HCEC 1CT (cell line): Measurements from ENCODE around the gene DDX41.
A peak's percentile ranks its signal among the peaks of the same experiment; 100 is the strongest.

Experiments used
- DNase-seq: peaks from one replicate; pipeline ENCODE4 v3.0.0-alpha.2; 2017

Gene DDX41

DNA sequence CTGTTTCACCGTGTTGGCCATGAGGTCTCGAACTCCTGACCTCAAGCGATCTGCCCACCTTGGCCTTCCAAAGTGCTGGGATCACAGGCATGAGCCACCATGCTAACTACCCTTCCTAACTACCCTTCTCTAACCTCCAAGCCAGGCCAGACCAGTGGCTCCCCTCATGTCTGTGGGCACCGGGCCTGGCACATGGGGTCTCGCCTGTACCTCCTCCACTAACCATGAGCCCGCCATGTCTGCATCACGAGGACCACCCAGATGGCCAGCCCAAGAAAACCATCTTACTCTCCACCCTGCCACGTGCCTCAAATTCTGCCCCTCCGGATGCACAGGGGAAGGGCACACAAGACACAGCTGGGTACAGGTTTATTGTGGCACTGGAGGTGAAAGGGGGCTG is 33.7 kb downstream of the DDX41 start:
- DNase-seq: no peak

DNA sequence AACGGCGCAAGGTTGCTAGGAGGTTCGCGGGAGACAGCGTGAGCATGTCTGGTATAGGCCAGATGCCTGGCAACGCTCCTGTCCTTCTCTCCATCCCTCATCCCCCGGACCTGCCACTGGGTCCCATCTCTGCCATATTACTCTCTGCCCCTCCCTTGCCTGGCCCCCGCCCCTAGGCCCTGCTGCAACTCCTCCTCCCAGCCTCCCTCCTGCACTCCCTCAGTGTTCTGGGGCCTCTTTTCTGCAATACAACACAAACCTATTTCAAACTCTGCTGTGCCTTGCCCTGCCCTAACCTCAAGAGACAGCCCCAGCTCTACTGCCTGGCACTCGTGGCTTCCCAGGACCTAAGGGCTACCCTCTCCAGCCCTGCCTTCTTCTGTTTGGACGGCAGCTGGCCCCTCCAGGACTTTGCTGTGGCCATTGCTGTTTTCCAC is 34.4 kb downstream of the DDX41 start:
- DNase-seq: no peak

DNA sequence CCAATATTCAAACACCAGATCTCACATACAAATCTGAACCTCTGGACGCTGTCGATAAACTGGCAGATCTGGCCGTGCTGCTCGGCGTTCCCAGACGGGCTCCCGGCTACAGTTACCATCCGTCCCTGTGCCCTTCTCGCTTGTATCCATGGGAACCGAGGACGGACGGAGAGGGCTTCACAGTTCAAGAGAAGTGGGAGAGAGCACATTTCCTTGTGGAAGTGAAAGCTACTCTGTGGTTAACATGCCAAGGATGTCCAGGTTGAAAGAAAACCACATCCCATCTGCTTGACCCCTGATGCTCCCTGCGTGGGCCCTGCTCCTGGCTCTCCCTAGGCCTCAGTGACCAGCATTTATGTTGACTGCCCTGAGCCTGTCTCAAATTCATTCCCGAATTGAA is 37.0 kb downstream of the DDX41 start:
- DNase-seq: no peak

DNA sequence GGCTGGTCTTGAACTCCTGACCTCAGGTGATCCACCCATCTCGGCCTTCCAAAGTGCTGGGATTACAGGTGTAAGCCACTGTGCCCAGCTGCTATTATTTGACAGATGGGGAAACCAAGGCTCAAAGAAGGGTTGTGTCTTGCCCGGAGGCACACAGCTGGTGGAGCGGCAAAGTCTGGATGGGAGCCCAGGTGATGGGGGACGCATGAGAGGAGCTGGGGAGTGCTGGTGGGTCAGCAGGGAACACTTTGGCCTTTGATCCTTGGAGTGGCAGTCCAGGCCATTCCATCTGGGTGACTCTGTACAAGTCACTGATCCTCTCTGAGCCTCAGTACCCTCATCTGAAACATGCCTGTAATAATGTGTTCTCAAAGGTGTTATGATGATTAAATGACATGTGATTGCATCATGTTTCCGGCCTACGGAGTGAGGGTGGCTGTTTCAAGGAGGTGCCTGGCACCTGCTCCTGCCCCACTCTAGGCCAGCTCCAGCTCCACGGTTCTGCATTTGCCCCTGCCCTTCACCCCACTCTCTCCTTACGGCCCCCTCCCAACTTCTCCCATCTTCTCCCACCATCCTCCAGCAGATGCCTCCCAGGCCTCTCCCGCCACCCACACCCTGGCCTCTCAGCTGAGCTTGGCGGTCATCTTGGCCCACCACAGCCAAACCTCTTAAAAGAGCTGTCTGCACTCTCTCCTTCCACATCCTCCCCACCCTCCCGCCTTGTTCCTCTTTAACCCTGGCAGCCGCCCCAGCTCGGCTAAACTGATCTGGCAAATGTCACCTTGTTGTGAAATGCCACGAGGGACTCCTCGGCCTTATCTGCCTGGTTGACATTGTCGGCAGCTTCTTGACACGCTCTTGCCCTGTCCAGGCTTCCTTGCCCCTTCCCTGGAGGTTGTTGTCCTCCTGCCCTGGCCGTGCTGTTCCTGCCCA is 37.8 kb downstream of the DDX41 start:
- no peak for DNase-seq

DNA sequence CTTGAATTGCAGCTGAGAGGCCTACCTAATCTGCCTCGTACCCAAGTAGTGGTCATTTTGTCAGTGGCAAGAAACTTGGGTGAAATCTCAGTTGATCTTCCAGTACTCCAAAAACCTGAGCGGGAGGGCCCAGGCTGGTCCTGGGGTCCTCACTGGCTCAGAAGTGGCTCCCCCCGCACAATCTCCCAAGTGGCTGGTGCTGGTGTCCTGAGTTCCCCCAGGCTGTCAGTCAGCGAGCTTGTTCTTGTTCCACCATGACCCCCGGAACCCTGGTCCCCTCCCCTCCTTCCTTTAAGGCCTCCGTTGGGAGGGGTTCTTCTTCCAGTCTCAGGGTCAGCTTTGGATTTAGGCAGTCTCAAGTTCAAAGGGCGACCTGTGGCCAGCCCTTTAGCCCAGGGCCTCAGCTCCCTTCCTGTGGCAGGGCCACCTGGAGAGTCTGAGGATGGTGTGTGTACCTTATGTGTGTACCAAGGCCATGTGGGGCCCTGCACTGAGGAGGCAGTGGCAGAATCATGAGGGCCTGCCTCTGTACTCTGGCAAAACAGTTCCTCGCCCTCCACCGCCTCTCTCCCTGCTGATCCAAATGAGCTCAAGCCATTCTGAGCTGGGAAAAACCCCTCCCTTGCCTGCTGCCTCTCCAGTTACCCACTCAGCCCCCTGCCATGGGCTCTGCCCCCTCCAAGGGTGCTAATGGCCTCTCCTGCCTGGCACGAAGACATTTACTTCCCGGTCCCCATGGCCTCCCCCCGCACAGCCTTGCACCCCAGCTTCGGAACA is 38.9 kb downstream of the DDX41 start:
- DNase-seq: no peak

DNA sequence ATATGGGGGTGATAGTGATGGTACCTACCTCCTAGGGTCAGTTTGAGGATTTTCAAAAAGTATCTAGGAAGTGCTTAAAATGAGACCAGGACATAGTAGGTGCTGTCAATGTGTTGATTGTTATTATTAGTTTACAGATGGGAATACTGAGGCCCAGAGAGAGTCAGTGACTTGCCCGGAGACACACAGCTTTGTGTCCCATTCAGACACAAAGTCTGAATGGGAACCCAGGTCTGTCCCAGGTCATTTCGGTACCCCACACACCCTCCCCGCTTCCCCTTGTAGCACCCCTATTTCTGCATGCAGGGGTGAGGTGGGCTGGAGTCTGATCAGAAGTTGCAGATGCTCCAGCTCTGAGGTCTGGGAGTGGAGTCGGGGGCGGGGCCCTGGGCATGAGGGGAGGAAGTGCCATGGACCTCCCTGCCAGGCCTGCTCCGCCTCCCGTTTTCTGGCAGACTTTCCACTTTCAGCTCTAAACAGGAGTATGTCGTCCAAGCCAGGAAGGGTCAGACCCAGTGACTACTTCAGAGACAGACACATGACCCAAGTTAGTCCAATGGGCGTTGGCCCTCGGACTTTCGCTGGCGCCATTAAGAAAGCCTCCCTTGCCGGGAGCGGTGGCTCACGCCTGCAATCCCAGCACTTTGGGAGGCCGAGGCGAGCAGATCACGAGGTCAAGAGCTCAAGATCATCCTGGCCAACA is 40.1 kb downstream of the DDX41 start:
- peak; percentile 51 for DNase-seq

DNA sequence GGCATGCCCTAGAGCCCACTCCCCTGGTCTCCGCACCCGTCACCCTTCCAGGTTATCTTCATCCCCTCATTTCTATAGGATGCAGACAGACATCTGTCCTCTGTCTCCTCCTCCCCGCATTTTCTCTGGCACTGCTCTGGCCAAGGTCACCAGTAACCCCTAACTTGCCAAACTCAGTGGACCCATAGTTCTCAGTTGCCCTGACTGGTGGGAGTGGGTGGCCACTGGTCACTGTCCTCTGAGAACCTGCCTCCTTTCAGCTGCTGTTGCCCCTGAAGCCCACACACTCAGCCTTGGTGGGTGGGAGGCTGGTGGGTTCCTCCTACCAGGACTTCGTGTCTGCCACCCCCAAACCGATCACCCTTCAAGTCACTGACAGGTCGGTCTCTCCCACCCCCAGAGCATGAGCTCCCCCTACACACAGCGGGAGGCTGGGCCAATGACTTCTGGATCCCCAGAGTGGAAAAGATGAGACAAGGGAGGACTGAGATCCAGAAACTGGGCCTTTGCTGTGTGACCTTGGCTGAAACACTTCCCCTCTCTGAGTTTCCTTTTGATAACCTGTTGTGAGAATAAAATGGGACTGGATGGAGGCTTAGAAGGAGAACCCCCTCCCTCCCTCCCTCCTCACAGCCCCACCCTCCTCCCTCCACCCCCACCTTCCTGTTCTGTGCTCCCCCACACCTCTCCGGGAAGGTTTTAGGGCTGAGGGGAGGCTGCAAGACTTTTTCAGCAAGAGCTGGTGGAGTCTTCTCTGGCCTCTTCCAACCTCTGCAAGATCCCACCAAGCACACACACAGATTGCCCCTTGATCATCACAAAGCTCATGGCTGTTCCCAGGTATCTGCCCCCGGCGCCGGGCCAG is 41.0 kb downstream of the DDX41 start:
- no peak for DNase-seq

DNA sequence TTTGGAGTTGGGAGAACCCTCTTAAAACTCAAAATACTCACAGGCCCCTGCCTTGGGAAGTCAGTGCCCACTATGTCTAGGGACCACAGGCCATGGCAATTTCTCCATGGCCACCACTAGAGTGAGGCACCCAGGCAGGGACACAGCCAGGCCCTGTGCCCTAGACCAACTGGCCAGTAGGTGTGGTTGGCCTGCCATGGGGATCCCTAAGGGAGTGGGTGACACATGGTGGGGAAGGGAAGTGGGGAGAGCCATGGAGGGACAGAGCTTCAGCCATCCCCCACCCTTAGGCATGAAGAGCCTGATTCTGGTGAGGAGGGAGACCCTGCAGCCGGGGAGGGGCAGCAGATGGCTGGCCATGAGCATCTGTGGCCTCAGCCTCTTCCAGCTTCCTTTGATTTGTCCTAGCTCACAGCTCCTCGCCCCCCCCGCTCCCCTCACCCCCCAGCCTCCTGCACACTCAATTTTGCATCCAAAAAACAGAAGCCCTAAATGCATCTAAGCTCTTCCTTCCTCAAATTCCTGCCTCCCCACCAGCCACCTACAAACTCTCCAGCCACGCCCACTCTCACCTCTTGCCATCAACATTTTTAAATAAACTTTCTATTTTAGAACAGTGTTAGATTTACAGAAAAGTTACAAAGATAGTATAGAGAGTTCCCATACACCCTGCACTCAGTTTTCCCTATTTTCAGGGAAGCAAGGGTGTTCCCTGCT is 41.8 kb downstream of the DDX41 start:
- no peak for DNase-seq

DNA sequence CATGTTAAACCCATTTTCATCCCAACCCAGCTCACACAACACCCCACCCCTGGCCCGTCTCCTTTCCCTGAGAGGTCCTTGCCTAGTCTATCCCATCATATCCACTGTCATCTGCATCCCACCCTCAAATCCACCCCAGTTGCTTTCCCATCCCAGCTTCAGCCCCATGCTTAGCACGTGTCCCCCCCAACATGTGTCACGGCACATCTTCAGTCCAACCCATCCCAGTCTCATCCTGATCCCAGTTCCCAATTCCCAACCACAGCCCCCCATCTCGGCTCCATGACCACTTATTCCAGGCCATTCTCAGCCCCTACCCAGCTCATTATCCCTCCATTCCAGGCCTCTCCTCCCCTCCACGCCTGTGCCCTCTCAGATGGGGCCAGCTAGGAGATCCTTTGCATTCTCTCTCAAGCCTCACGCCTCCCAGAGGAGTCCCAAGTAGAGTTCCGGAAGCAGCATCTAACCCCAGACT is 42.7 kb downstream of the DDX41 start:
- no peak for DNase-seq

DNA sequence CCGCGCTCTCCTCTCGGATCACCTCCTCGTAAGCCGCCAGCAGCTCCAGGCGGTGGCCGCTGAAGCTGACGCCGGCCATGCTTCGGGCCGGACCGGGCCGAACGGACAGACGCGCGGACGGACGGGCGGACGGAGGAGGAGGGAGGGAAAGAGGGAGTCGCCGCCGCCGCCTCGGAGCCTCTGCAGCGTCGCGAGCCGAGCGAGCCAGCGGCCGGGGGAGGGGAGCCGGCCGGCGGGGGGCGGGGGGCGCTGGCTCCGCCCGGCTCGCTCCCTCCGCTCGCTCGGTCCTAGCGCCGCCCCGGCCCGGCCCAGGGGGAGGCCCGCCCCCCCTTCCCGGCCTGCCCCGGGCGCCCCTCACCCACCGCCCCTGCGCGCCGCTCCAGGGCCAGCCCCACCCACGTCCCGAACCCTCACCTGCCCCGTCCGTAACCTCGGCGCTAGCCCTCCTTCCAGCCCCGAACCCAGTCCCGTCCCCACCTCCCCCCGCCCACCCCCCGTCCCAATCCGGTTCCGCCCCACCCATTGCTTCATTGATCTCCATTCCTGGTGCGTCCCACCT is 43.2 kb downstream of the DDX41 start, which contains the start of gene DBN1:
TSS of gene DBN1 (minus strand) at position 192 of the 559 bp plus-strand sequence. CDS start at position 79, 113 bp downstream.
- peak; percentile 64 for DNase-seq

DNA sequence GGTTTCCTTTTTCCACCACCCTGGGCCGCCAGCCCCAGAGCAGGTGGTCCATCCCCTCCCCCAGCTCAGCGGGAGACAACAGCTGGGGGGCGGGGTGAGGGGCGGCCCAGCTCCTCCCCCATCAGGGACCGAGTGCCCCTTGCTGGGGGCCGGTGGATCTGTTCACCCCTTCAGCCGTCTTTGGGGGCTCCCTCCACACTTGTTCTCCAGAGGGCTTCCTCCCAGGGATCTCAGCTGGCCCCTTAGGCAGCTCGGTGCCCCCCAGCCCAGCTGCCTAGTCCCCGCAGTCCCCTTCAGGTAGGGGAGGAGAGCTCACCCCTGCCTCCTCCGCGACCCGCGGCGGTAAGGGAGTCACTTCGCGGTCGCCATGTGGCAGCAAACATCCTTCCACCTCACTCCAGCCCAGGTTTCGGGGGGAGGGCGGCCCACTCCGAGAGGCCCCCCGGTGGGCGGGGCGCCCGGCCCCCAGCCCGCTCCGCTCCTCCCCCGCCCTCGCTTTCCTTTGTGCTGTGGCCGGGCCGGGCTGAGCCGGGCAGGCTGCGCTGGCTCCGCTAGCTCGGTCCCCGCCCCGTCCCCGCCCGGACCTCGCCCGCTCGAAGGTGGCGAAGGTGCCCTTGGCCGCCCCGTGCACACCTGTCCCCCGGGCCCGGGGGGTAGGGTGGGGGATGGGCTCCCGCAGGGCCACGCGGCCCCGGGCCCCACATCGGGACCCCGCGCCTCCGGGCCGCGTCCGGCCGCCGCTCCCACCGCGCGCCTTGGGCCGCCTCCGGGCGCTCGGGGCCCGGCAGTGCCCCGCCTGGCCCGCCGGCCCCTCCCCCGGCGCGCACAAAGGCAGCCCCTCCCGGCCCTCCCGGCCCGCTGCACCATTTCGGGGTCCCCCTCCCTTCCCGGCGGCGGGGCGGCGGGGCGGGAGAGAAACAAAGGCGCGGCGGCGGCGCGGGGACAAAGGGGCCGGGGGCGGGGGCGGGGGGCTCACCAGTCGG is 44.0 kb downstream of the DDX41 start:
- no peak for DNase-seq

DNA sequence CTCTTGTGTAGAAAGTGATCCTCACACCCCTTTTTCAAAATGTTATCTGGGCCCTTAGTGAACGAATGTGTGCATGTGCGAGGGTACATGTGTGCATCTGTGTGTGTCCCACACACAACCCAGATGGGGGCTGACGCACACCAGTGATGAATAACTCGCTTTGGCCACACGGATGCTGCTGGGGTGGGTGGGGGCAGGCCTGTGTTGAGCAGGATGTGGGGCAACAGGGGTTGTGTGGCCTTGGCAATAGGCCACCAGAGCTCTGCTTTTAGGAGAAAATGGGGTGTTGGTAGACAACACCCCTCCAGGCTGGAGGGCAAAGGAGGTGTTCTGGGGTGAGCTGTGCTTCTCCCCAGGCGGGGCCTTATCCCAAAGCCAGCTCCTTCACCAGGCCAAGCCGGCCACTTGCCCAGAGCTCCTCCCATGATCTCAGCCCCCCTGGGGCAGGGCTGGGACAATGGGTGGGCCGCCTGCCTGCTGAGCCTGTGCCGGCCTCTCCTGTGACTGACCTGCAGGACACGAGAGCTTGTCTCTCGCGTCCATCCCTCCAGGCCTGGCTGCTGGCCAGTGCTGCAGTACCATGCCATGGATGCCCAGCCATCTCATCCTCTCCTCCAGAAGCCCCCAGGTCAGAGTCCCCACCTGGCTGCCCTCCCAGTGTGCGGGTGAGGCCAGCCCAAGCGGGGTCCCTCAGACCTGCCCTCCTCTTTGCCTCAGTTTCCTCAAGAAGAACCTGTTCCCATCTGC is 45.0 kb downstream of the DDX41 start:
- DNase-seq: peak; percentile 91

DNA sequence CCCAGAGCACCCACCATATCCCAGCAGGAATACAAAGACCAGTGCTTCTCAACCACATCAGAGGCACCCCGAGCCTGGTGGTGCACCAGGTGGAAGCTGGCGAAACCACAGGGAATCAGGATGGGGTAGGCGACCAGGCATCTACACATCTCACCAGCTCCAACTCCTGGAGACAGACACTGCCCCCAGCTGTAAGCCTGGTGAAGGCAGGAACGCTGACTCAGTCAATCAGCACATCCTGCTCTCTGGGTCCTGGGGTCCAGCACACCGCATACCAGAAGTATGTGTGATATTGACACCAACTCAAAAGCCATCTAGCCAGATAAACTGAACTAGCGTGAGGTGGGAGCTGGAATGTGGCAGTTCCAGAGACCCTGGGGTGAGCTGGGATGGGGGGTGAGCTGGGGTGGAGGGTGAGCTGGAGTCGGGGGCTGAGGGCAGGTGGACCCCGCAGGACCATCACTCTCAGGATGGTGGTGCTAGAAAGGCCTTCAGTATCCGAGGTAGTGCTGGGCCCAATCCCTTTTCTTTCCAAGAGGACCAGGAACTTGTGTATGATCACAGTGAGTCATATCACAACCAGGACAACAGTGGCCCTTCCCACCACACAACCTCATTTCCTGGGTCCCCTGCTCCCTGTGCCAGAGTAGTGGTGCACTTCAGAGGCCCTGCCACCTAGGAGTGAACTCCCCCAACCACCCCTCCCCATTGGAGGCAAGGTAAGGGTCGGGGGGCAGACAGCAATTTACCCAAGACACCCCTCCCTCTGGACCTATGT is 45.8 kb downstream of the DDX41 start:
- peak; percentile 78 for DNase-seq

DNA sequence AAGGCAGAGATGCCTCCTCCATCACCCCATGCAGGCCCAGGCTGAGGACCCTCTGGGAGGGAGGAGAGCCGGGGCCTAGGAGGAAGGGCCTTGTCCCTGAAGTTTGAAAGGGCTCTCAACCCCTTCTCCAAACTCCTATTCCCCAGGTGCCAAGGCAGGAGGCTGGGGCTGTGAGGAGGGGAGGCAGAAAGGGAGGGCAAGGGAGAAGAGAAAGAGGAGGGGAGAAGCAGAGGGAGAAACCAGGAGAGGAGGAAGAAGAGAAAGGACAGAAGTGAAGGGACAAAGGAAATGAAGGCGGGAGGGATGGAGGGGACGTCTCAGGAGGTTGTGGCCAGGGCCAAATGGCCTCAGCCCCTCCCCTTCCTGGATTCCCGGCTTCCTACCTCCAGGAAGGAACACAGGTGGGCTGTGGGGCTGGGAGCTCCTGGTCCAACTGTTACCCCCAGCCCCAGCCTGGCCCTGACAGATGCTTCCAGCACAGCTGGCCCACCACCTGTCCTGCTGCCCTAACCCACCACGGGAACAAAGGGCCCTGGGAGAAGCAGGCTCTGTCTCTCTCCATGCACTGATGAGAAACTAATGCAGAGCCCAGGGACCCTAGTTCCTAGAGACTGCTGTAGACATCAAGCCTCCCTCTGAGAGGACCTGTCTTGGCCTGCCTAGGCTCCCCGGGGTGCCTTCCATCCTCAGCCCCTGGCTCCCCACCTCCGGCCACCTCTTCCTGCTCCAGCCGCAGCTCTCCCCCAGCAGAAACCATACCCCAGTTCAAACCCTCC is 46.8 kb downstream of the DDX41 start:
- DNase-seq: no peak

DNA sequence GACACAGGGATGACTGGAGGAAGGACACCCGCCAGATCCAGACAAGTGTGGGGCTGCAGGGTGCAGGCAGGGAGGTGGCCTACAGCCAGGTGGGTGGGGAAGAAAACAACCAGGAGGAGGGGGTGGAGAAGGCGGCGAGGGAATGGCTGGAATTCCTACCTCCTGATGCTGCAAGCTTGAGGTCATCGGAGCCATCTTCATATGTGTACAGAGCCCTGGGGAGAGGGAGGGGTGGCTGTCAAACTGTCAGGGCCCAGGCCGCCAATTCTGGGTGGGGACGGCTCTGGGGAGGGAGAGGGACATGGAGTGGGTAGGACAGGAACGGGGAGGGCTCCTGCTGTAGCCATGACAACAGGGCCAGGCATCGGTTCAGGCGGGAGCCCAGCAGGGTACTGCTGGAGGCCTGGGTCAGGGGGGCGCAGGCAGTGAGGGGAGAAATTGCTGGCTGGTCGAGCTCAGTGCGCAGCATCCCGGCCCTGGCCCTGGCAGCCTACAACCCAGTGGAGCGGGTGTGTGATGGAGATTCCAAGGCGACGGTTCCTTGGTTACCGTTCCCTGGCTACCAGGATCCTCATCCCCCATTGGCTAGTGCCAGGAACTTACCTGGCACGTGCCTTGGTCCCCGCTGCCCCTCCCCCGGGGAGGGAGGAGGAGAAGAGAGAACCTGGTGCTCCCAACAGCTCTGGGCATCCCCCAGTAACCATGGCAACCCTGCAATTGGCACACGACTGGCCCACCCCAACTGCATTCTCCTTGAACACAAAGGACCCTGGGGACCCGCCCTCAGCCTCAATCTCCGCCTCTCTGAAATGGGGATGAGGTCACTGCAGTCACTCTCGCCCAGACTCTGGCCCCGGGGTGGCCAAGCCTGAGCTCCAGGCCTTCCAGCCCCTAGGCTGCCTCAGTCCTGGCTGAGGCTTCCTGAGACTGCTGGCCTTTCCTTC is 47.8 kb downstream of the DDX41 start:
- DNase-seq: no peak

DNA sequence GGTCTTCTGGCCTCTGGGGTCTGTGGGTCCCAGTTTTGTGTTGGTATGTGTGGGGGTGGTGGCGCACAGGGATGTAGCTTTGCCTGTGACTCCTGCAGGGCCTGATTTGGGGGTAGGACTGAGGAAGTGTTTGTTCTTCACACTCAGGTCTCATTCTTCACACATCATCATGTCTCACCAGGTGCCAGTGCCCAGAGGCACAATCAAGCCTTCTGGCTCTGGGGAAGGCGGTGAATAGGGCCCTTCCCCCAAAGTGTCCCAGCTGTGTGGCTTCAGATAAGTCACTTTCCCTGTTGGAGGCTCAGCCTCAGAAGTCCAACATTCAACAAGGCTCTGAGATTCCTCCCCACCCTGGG is 48.5 kb downstream of the DDX41 start:
- DNase-seq: no peak
